CD4-positive, alpha-beta T cell treated with Interleukin-17A for 4 hours (primary cell): ENCODE measurements around the gene CFAP58.
A peak's percentile ranks its signal among the peaks of the same experiment; 100 is the strongest.

Source experiments
- DNase-seq: peaks from one replicate; pipeline ENCODE4 v3.0.0-alpha.2; 2020; ENCODE audit warnings: mixed read lengths

CFAP58 gene

DNA sequence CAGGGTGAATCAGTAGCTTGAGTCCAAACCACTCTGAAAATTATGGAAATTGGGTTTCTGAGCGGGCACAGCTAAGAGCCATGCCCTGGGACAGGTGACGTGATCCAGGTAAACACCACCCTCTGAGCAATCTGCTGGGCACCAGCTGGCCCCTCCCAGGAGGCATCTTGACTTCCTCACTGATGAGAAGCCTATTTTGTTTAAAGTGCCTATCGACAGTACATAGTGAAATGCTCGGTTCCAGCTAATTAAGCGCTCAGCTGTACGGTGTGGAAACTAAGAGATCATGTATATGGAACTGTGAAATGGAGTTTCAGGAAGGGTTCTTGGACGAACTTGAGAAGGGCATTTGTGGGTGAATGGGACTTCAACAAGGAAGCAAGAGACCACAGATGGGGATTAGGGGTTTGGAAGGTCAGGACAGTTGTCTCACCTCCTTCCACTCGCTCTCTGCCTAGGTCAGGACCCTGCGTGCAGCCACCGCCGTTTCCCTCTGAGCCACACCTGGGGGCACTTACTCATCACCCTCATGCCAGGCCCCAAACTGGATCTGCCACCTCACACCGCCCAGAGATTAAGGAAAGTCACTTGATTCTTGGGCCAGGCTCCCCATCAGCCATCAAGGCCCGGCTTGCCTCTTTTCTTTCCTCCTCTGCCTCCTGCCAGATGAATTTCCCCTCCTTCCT is 18.5 kb upstream of the CFAP58 start:
- peak; percentile 49 for DNase-seq

DNA sequence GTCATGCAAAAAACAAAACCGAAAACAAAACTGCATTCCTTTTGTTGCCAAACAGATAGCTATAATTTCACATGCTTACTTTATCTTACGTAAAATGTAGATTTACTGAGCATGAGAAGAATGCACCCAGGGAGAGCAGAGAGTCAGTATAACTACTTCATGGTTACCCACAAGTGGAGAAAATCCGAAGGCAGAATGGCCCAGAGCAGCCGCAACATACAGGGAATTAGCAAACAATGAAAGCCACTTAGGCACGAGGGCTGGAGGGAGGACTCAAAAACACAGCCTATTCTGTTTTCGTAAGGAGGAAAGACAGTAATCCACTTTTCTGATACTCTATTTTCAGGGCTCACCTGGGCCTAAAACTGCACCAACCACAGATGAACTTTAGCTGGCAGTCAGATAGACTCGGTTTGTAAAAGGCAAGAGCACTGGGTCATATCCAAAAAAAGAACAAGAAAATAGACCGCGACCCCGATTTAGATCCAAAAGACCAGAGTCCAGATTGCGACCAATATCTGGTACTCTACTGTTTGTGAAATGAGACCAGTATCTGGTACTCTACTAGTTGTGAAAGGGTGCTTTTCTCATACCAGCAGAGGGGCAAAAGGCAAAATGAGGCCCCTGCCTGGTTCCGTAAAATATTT is 16.7 kb upstream of the CFAP58 start:
- DNase-seq: no peak

DNA sequence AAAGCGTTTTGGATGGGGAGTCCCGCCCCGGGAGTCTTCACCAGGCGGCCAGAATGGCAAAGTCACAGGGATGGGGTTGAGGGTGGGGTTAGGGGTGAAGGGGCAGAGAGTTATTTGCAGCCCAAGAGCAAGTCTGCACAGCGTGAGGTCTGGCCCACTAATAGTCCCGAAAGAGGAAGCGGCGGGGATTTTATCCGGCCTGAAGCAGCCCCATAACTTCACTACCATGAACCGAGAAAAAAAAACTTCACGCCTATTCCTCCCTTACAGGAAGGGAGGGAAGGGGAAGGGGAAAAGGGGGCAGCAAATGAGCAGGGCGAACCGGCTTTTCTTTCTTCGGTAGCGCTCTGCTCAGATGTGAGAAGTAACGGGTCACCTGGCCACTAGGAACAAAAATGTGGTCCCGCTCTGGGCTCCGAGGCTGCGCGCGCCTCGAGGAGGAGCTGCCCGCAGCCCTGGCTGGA is 16.1 kb upstream of the CFAP58 start:
- peak; percentile 37 for DNase-seq

DNA sequence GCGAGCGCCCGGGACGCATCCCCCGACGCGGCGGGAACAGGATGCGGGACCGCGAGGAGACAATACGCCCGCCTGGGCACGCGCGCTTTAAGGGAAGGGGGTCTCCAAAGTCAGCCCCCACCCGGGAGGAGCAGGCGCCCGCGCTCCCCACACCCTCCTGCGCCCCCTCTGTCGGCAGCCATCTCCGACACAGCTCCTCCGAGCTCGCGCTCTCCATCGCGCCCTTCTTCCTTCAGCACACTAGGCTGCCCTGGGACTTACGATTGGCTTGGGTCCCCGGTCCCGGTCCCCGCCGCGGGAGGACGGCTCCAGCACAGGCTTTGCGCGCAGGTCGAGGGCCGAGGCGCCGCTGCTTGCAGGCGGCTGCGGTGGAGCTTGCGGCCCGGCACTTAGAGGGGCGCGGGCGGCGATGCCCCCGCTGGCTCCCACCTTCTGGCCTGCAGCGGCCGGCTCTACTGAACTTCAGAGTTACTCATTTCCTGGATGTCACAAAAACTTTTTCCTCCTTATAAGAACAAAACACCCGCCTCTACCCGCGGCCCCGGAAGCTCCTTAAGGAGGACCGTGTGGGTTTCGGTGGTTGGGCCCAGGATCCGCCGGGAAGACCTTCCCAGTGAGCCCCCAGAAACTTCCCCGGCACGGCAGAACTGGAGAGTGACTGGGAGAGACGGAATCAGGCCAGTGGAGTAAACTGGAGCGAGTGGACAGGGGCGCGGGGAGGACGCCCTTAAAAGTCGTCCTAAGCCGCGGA is 15.5 kb upstream of the CFAP58 start, which contains the start of gene ITPRIP:
ITPRIP (minus strand) TSS at position 481 of the 751 bp plus-strand sequence. CDS start 22,414 bp downstream, outside the sequence.
- DNase-seq: peak; percentile 79

DNA sequence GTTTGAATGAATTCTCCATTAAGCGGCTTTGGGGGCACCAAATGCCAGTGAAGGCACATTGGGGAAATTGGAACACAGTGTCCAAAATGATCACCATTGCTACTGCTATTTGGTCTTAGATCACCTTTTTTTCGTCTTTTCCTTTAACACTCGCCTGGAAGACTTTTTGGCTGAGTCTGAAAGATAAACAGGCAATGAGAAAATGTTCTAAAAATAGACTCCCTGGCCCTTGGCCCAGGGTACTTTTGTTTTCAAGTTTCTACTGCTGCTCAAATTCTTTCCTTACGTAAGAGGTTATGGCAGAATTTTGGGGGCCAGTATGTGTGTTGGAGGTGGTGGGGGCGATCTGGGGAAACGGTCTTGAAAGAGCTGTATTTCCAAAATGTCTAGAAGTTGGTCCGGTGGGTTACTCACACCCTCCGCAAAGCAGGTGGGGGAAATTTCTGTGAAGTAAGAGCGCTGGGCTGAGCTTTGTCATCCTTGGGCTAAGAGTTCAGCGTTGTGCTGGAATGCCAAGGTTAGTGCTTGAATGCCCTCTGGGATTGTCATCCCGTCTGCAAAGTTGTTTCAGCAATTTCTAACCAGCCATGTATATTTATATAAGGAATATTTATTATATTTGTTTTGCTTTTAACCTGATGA is 14.0 kb upstream of the CFAP58 start:
- DNase-seq: no peak

DNA sequence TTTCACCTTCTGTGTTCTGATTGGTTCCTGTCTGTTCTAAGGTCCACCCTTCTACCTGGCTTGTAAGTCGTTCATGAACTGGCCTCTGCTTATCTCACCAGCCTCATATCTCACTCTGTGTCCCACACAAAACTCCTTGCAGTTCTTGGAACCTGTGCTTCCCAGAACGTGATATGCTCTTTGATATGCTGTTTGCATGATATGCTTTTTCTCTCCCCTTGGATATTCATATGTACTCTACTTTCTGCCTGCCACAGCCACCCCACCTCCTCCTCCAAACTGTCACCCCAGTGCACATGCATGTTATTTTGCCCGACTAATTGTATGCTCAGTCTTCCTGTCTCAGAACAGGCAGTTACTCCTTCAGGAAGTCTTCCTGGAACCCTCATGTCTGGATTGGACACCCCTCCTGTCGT is 13.5 kb upstream of the CFAP58 start:
- no peak for DNase-seq

DNA sequence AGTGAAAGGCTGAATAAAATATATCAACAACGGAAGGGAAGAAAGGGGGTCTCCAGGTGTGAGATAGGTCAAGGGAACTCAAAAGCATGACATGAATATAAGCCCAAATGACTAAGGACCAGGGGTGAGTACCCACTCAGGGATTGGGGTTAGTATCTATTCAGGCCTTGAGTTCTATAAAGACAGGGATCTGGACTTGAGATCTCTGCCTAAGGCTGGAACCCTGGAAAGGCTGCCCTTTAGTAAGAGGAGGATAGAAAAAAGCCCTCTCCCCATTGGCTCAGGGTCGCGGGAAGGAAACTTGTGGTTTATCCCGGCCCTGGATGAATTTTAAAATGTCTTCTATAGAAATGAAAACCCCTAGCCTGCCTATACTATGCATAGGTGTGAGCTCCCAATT is 13.0 kb upstream of the CFAP58 start:
- no peak for DNase-seq

DNA sequence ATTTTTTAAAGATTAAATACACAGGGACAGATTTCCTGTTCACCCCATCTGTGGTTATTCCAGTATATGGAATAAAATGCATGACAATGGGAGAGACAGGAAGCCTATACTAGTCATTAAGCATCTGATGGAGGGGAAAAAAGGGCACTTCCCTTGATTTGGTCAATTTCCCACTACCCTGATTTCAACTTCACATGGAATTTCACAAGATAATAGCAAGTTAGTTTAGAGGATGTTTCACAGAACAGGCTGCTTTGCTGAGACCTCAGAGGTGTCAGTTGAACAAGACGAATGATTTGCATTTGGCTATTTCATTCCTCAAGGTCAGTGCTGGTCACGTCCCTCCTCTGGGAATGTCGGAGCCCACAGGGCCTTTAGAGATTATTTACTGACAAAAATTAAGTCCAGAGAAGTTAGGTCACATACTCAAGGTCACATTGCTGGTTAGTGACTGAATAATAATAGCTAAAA is 10.7 kb upstream of the CFAP58 start:
- no peak for DNase-seq

DNA sequence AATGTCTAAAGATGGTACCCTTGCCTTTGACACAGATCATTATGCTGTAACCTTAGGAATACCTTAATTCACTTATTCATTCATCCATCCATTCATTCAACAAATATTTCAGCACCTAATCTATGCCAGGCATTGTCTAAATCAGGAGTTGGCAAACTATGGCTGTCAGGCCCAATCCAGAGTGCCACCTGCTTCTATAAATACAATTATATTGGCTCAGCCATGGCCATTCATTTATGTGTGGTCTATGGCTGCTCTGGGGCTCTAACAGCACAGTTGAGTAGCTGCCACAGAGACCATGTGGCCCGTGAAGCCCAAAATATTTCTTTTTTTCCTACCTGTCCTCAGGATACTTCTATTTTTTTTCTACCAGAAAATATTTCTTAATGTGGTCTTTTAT is 9.4 kb upstream of the CFAP58 start:
- no peak for DNase-seq

DNA sequence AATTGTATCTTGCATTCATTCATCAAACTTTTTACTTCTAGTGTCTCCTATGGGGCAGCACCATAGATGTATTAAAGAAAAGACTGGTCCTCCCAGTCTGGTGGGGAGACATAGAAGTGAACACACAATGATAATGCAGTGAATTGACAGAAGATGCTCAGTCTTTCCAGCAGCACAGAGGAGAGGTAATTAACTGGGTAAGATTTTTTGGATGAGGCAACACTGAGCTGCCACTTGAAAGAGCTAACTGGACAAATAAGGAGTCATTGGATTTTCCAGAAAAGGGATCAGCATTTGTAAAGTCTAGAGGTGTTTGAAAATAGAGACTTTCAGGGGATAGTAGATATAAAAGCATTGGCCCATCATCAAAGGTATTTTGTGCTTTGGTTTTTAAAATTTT is 8.1 kb upstream of the CFAP58 start:
- DNase-seq: no peak

DNA sequence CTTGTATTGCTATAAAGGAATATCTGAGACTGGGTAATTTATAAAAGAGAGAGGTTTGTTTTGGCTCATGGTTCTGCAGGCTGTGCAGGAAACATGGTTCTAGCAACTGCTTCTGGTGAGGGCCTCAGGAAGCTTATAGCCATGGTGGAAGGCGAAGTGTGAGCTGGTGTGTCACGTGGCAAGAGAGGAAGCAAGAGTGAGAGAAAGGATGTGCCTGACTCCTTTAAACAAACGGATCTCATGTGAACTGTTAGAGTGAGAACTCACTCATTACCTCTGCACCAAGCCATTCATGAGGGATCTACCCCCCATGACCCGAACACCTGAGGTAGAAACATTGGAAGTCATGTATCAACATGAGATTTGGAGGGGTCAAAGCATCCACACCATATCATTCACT is 7.7 kb upstream of the CFAP58 start:
- peak; percentile 43 for DNase-seq

DNA sequence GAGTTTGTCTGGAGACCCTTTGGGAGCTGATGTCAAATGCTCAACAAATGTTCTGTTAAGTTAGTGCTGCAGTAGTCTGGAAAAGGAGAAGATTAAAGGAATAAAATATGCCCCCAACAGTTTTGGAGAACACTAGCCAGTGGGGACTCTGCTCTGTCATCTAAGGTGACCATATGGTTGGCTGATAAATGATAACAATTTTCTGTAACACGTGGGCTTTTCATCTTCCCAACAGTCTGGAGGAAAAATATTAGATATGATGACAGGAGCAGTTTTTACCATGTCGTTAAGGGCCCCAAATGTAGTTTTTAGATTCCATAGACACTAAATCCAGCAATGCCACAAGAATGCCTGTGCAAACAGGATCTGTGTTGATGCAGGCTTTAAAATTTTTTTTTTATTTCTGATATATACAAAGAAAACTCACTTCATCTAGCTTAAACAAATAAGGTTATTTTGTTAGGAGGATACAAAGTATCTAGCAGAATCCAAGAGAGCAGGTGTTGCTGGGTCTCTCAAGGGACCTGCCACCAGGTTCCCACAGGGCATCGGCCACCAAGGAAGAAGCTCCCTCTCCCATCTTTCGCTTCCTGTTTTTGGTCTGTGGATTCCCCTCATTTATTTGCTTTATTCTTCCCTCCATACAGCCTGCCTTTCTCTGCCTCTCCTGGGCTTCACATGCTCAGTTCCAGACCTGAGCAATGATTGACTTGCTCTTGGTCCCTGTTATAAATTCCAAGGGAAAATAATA is 6.2 kb upstream of the CFAP58 start:
- no peak for DNase-seq

DNA sequence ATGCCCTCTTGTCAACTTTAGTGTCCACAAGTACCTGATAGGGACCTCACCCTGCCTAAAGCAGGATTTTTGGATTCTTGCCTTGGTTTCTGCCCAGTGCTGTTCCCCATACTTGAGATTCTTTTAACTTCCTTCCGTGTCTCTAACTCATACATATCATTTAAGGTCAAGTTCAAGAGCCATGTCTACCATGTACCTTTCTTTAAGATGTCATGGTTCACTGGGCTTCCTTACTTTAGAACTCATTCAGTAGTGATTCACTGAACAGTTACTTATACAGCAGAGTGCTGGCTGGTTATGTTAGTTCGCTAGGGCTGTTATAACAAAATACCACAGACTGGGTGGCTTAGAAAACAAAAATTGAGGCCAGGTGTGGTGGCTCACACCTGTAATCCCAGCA is 5.0 kb upstream of the CFAP58 start:
- no peak for DNase-seq

DNA sequence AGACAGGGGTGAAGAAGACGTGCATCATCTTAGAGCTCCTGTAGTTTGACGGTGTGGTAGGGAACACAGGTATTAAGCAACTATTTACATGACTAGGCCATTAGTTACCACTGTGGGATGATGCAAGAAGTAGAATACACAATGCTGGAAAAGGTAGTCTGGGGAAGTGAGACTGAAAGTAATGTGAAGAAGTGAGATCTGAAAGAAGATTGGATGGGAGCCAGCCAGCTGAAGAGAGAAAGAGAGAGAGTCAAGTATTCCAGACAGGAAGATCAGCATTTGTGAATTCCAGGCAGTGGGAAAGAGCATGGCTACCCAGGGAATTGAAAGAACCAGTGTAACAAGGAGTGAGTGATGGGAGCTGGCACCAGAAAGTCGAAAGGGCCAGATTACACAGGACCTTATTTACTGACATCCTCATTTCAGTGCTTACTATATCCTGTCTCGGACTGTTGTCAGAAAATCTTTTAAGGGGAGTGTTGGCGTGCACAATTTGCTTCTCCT is 4.0 kb upstream of the CFAP58 start:
- no peak for DNase-seq

DNA sequence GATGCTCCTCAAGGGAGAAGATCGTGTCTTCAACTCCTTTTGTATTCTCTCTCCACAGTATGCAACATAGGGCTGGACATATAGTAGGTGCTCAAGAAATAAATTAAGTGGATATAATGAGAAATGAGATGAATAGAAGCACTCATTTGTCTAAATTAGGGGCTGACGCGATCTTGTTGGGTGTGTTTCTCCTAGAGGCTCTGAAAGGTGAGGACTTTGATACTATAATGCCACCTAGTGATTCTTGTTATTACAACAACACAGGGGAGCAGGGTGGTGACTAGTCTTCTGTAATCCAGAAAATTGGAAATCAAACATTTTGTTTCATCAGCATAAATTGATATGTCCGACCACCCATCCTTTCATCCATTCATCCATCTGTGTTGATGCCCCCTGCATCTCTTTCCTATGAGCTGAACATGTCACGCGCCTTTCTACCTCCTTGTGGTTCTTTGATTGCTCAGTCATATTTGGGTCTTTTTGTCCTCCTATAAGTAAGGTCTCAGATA is 3.5 kb upstream of the CFAP58 start:
- DNase-seq: peak; percentile 42

DNA sequence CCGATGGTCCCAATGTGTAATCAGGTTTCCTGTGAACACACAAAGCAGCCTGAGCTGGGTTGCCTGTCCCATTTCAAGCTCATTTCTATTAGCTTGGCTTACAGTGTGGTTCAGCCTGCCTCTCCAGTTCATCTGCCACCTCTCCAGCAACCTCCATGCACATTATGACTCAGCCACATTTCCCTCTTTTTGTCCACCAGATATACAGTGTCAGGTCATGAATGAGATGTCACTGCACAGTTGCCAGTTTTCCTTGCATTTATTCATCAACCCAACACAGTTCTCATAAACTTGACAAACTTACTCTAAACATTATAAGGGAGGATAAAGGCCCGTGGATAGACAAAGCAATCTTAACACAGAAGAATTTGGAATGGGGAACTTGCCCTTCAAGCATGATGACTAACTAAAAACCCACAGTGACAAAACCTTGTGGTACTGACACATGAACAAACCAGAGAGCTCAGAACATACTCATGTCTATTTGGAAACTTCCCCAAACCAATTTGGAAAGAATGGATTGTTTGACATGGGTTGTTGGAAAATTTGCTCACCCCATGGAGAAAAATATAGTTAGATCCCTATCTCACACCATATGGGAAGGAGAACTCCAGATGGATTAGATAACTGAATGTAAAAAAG is 2.5 kb upstream of the CFAP58 start:
- DNase-seq: no peak

DNA sequence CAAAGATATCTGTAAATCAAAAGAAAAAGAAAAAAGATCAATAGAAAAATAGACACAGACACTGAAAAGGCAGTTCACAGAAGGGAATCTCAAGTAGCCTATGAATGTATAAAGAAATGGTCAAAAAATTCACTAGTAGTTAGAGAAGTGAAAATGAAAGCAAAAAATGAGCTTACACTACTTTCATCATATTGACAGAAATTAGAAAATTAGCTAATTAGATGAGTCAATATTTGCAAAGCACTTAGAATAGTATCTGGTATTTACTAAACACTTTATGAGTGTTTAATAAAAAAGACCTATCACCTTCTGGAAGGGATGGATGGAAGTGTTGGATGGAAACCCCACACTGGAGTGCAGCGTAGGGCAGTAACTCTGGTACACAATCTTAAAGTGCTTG is 1.7 kb upstream of the CFAP58 start:
- DNase-seq: no peak

DNA sequence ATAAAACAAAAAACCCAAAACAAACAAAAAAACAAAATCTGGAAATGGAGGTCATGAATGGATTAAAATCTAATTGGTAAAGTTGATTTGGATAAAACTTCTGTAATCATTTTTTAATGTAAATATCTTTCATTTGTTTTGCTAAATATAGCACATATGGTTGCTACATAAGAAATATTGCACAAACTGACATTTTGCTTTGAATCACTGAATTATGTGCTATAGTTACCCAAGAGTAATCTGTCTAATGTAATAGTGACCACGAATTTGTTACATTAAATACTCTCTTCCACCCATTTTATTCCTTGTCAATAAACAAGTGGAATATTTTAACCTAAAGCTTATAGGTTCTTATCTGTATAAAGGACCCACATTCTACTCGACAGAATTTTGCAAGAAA is 6.2 kb downstream of the CFAP58 start:
- DNase-seq: no peak

DNA sequence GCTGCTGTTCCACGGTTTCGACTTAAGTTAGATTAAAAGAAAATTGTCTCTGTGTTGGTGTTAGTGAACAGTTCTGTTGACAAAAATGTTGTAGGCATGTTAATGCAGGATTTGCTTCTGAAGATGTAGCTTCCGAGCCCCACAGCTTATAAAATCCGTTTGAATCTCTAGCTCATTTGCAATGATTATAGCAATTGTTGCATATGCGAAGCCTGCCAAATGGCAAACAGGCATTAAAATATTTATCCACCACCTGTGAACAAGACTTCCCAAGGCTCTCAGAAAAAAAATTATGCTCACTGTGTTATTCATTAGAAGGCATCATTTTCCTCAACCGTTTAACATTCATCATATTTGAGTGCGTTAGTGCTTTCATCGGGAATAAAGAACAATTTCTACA is 14.3 kb downstream of the CFAP58 start:
- no peak for DNase-seq

DNA sequence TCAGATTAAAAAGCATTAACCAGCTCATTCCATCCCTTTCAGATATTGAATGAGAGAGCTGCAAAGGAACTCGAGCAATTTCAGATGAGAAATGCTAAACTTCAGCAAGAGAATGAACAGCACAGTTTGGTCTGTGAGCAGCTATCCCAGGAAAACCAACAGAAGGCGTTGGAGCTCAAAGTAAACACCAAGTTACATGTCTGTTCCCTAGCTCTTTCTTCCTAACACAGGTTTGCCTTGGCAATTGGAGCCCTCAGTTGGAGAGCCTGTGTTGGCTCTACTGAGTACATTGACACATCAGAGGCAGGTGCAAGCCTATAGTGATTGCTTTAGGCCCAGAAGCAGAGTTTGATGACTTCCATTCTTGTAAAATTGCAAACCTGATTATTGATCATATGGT is 14.7 kb downstream of the CFAP58 start:
- no peak for DNase-seq

DNA sequence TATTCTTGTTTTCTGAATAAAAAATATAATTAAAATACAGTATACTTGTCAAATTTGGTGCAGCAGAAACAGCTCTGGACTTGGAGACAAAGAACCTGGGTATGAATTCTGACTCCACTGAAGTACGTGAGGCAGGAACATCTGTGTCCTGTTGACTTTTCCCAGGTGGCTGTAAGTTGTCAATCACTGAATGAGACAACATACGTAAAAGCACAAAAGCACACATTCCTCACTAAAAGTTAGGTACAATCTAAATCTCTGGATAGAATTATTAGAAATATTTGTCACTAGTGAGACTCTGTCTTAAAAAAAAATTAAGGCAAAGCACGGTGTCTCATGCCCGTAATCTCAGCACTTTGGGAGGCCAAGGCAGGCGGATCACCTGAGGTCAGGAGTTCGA is 18.1 kb downstream of the CFAP58 start:
- no peak for DNase-seq

DNA sequence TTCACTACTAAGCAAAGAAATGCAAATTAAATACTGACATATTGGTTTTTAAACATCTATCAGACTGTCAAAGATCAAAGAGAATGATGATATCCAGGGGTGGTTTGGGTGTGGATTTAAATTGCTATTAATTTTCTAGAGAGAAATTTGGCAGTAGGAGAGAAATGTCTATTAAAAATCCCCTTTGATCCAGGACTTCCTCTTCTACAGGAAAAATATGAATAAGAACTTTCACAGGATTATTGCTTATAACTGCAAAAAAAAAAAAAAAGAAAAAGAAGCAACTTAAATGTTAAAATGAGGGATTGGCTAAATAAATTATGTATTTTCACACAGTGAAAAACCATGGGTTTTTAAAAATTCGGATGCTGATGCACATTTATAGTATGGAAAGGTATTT is 21.0 kb downstream of the CFAP58 start:
- DNase-seq: no peak
